K562 (cell line): ENCODE results near the gene MALAT1. TPM values are rescaled to one million over a fixed set of nuclear protein-coding genes. Genes with fewer than 3 reads are reported as not detected.

ENCODE experiments used
- CBX1 ChIP-seq: sonication (generic); IDR thresholded peaks from 2 replicates; pipeline ENCODE4 v1.6.1; 2016; ENCODE audit warnings: antibody characterized with exemption, low read depth, mild to moderate bottlenecking
- CCNT2 ChIP-seq: IDR thresholded peaks from 2 replicates; pipeline ENCODE4 v1.6.1; 2011; ENCODE audit warnings: borderline replicate concordance, low read depth, mild to moderate bottlenecking, moderate library complexity, mixed read lengths, low read length; ENCODE audit not compliant: insufficient read length; ENCODE audit errors: extremely low read depth
- ESRRA ChIP-seq: fragments of 450-650 bp; IDR thresholded peaks from 2 replicates; pipeline ENCODE4 v1.6.1; 2014; ENCODE audit warnings: low read depth, mild to moderate bottlenecking, moderate library complexity, borderline replicate concordance
- FOXP1 ChIP-seq: sonication (generic); formaldehyde crosslinking; IDR thresholded peaks from 2 replicates; pipeline ENCODE4 v1.8.0; 2022; ENCODE audit warnings: mild to moderate bottlenecking, missing genetic modification reagents
- GABPA ChIP-seq: fragments of 200-800 bp; sonication (Bioruptor generic); conservative IDR thresholded peaks from 2 replicates; pipeline ENCODE4 v1.6.1; 2016; ENCODE audit warnings: low read depth, missing genetic modification characterization, missing compliant biosample characterization
- HNRNPK ChIP-seq: fragments of 200-400 bp; formaldehyde crosslinking; IDR thresholded peaks from one replicate; pipeline ENCODE4 v1.6.1; 2018; ENCODE audit warnings: mild to moderate bottlenecking, low read depth, low read length; ENCODE audit not compliant: poor library complexity, severe bottlenecking
- KAT2B ChIP-seq: IDR thresholded peaks from one replicate; pipeline ENCODE4 v1.6.1; 2012; ENCODE audit warnings: low read depth, mild to moderate bottlenecking, control low read depth, inconsistent platforms, low read length, moderate library complexity
- KDM2B ChIP-seq: fragments of 250-450 bp; sonication (Bioruptor Pico); IDR thresholded peaks from 2 replicates; pipeline ENCODE4 v1.8.0; 2021; ENCODE audit warnings: mild to moderate bottlenecking, moderate library complexity
- LEF1 ChIP-seq: fragments of 450-650 bp; IDR thresholded peaks from 2 replicates; pipeline ENCODE4 v1.6.1; 2016; ENCODE audit warnings: mild to moderate bottlenecking
- NFRKB ChIP-seq: fragments of 450-650 bp; IDR thresholded peaks from 2 replicates; pipeline ENCODE4 v1.6.1; 2016; ENCODE audit warnings: low read depth
- NFXL1 ChIP-seq: fragments of 450-650 bp; formaldehyde crosslinking; IDR thresholded peaks from 2 replicates; pipeline ENCODE4 v1.4.0; 2021; ENCODE audit warnings: mild to moderate bottlenecking
- NRF1 ChIP-seq, 2 experiments: fragments of 450-650 bp; IDR thresholded peaks in 1 of 2; conservative IDR thresholded peaks in 1 of 2; 2 replicates each; pipeline ENCODE4 v1.6.1; 2014; ENCODE audit warnings: mild to moderate bottlenecking in 2 of 2
- RBM39 ChIP-seq: fragments of 200-400 bp; formaldehyde crosslinking; optimal IDR thresholded peaks from 2 replicates; pipeline ENCODE3; 2018; ENCODE audit warnings: low read depth, low read length
- TRIM24 ChIP-seq, 2 experiments: fragments of 450-650 bp; IDR thresholded peaks; 2 replicates each; pipeline ENCODE4 v1.6.1; 2016
- ZBTB17 ChIP-seq: fragments of 450-650 bp; formaldehyde crosslinking; IDR thresholded peaks from 2 replicates; pipeline ENCODE4 v1.4.0; 2020; ENCODE audit warnings: mild to moderate bottlenecking
- ZNF589 ChIP-seq: fragments of 200-800 bp; sonication (Bioruptor generic); IDR thresholded peaks from 2 replicates; pipeline ENCODE4 v1.6.1; 2016; ENCODE audit warnings: low read depth, missing genetic modification characterization, missing compliant biosample characterization
- ZNF717 ChIP-seq: fragments of 250-450 bp; sonication (Bioruptor Pico); IDR thresholded peaks from 2 replicates; pipeline ENCODE4 v1.5.0; 2021
- ZNF76 ChIP-seq: fragments of 250-450 bp; sonication (Bioruptor Pico); IDR thresholded peaks from 2 replicates; pipeline ENCODE4 v1.4.0; 2020; ENCODE audit warnings: mild to moderate bottlenecking, moderate library complexity, borderline replicate concordance
- polyA plus RNA-seq, 8 experiments: library from polyadenylated mRNA; depleted of rRNA in 4 of 8; stranded (reverse) in 5 of 8; unstranded in 3 of 8; fragments of >200 nt; fragmentation: Nextera tagmentation in 2 of 8; fragmentation: Illumina TruSeq in 1 of 8; extraction: Ambion mirVana in 2 of 8; extraction: Trizol in 1 of 8; gene quantifications; 2 replicates each; pipeline versions ENCODE4 v1.2.1 to v1.2.3, GENCODE V29; 2011 to 2014; ENCODE audit warnings: inconsistent platforms in 1 of 8, missing spikeins in 1 of 8
- total RNA-seq, 7 experiments: library from RNA; depleted of rRNA in 6 of 7; stranded (reverse); fragments of >200 nt in 6 of 7; fragmentation: Illumina TruSeq in 2 of 7; extraction: Trizol in 2 of 7; gene quantifications; 2 replicates each; pipeline versions ENCODE4 v1.2.1 to v1.2.3, GENCODE V29; 2011 to 2021; ENCODE audit warnings: low replicate concordance in 1 of 7
- TF ChIP-seq, protein P1 (sequence below): sonication (generic); formaldehyde crosslinking; IDR thresholded peaks from 2 replicates; pipeline ENCODE4 v1.8.1; 2023; ENCODE audit warnings: mild to moderate bottlenecking, missing genetic modification reagents
- TF ChIP-seq, protein P2 (sequence below): fragments of 250-450 bp; sonication (Bioruptor Pico); IDR thresholded peaks from 2 replicates; pipeline ENCODE4 v1.8.0; 2021; ENCODE audit warnings: moderate library complexity, mild to moderate bottlenecking, inconsistent platforms
- TF ChIP-seq, protein P3 (sequence below): fragments of 450-650 bp; IDR thresholded peaks from 2 replicates; pipeline ENCODE4 v1.7.0; 2016; ENCODE audit warnings: borderline replicate concordance
- TF ChIP-seq, protein P4 (sequence below): fragments of 450-650 bp; formaldehyde crosslinking; IDR thresholded peaks from 2 replicates; pipeline ENCODE4 v1.4.0; 2022; ENCODE audit warnings: mild to moderate bottlenecking, moderate library complexity

Gene MALAT1
- total and polyA plus RNA-seq, 9 of the 15 experiments (the other 6 are each of a cell fraction or from before 2014, with no cell fraction given) = 363 to 8,715 (median 2,351) TPM

DNA sequence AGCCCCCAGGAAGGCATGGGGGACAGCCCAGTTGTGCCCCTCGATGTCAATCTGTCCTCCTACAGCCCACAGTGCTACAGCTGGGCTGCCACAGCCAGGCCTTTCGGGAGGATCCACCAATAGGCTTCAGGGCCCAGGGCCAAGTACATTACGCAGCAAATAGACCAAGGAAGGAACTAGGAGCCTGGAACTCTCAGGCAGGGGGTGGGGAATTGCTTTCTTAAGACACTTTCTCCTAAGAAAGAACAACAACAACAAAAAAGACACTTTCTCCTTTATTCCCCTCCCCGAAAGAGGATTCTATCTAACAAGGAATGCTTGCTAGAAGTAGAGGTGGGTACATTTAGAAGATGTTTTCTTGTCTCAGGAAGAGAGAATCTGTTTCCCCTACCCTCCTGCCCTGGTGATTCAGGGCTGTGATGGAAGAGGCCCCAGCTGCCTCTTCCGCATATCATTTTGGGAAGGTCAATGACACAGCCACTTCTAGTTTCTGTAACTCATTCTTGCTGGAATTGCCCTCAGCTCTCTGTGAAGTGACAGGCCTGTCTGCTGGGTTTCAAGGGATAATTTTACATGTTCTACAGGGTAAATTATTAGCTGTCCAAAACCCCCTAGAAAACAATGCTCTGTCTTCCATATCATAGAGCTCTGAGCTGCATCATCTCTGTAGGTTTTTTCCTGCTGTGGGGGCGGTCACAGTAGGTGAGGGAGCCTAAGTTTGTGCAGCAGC is 6.0 kb upstream of the MALAT1 start (continued):
- TF ChIP-seq, protein P1, sequence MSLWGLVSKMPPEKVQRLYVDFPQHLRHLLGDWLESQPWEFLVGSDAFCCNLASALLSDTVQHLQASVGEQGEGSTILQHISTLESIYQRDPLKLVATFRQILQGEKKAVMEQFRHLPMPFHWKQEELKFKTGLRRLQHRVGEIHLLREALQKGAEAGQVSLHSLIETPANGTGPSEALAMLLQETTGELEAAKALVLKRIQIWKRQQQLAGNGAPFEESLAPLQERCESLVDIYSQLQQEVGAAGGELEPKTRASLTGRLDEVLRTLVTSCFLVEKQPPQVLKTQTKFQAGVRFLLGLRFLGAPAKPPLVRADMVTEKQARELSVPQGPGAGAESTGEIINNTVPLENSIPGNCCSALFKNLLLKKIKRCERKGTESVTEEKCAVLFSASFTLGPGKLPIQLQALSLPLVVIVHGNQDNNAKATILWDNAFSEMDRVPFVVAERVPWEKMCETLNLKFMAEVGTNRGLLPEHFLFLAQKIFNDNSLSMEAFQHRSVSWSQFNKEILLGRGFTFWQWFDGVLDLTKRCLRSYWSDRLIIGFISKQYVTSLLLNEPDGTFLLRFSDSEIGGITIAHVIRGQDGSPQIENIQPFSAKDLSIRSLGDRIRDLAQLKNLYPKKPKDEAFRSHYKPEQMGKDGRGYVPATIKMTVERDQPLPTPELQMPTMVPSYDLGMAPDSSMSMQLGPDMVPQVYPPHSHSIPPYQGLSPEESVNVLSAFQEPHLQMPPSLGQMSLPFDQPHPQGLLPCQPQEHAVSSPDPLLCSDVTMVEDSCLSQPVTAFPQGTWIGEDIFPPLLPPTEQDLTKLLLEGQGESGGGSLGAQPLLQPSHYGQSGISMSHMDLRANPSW = no peak
- TF ChIP-seq ZNF717 (CRISPR knock-in tag) (no peak), CCNT2 (no peak), RBM39 (no peak), NFRKB (peak; percentile 83; the same call in 1 of the 2 replicates), FOXP1 (CRISPR knock-in tag) (peak; percentile 37; the same call in 1 of the 2 replicates), KDM2B (CRISPR knock-in tag) (no peak), NFXL1 (CRISPR knock-in tag) (no peak), HNRNPK (no peak), CBX1 (no peak), GABPA (no peak), TRIM24 (IDR thresholded peaks at IDR 0.05) (no peak), ZBTB17 (CRISPR knock-in tag) (no peak; the same call in 1 of the 2 replicates), KAT2B (no peak), LEF1 (peak; percentile 88), NRF1 (conservative IDR thresholded peaks at IDR 0.05 in 1 of 2, IDR thresholded peaks at IDR 0.05 in 1 of 2) (0 out of 4 replicates have a peak, but pooled peaks of 1 of the 2 experiments have one; percentile 13), ZNF76 (CRISPR knock-in tag) (no peak), ESRRA (peak; percentile 54; the same call in 1 of the 2 replicates), ZNF589 (0 out of 2 replicates have a peak, but pooled peaks have one; percentile 2)
- TF ChIP-seq, protein P2, sequence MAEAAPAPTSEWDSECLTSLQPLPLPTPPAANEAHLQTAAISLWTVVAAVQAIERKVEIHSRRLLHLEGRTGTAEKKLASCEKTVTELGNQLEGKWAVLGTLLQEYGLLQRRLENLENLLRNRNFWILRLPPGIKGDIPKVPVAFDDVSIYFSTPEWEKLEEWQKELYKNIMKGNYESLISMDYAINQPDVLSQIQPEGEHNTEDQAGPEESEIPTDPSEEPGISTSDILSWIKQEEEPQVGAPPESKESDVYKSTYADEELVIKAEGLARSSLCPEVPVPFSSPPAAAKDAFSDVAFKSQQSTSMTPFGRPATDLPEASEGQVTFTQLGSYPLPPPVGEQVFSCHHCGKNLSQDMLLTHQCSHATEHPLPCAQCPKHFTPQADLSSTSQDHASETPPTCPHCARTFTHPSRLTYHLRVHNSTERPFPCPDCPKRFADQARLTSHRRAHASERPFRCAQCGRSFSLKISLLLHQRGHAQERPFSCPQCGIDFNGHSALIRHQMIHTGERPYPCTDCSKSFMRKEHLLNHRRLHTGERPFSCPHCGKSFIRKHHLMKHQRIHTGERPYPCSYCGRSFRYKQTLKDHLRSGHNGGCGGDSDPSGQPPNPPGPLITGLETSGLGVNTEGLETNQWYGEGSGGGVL (CRISPR knock-in tag) = no peak
- TF ChIP-seq, protein P3, sequence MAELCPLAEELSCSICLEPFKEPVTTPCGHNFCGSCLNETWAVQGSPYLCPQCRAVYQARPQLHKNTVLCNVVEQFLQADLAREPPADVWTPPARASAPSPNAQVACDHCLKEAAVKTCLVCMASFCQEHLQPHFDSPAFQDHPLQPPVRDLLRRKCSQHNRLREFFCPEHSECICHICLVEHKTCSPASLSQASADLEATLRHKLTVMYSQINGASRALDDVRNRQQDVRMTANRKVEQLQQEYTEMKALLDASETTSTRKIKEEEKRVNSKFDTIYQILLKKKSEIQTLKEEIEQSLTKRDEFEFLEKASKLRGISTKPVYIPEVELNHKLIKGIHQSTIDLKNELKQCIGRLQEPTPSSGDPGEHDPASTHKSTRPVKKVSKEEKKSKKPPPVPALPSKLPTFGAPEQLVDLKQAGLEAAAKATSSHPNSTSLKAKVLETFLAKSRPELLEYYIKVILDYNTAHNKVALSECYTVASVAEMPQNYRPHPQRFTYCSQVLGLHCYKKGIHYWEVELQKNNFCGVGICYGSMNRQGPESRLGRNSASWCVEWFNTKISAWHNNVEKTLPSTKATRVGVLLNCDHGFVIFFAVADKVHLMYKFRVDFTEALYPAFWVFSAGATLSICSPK = no peak
- TF ChIP-seq, protein P4, sequence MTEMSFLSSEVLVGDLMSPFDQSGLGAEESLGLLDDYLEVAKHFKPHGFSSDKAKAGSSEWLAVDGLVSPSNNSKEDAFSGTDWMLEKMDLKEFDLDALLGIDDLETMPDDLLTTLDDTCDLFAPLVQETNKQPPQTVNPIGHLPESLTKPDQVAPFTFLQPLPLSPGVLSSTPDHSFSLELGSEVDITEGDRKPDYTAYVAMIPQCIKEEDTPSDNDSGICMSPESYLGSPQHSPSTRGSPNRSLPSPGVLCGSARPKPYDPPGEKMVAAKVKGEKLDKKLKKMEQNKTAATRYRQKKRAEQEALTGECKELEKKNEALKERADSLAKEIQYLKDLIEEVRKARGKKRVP (CRISPR knock-in tag) = no peak
